Measurements from ENCODE around the gene CAPZB. TPM values are rescaled to one million over a fixed set of nuclear protein-coding genes. Genes with fewer than 3 reads are reported as not detected.

Gene CAPZB
- total and polyA plus RNA-seq, 4 donors: 230 to 297 (median 272) TPM

- Histone ChIP-seq H3K36me3 (ENCODE audit: control insufficient read depth in 1 of 2, insufficient read depth in 2 of 2, low read length in 1 of 2) (peaks cover 0 to 2% of the 10 kb centered on the region in 2 donors), H3K9me3 (ENCODE audit: control insufficient read depth, low read length) (no peaks in the 10 kb centered on the region), H3K4me3 (ENCODE audit: low read length in 2 of 2) (no peak overlapping the region), H3K27ac (ENCODE audit: low read depth in 1 of 2, low read length in 2 of 2) (no peak overlapping the region), H3K27me3 (ENCODE audit: control insufficient read depth in 1 of 2, insufficient read depth in 2 of 2, low read length in 1 of 2) (no peaks in the 10 kb centered on the region), H3K4me1 (ENCODE audit: control insufficient read depth in 1 of 2, insufficient read depth in 2 of 2, low read length in 2 of 2) (no peaks in the 10 kb centered on the region)
- ATAC-seq (ENCODE audit: low FRiP score) (peak; percentile 76), DNase-seq (peak in 1 of 2 donors; percentile 86)
- intact Hi-C loops (cut with DNase I): loop anchor here in 1 of 2 donors (10.0 kb wide), 1 partner anchor 240 kb away; no protein-coding TSS in a partner anchor
- 48 to 56% methylated on average over 12 of the region's 12 CpGs for WGBS, 2 donors
Observed at GRCh38 chr1:19344372-19344810, 140.9 kb downstream of the CAPZB start.

- DNase-seq (no peak), ATAC-seq (ENCODE audit: low FRiP score) (peak; percentile 23)
- Histone ChIP-seq H3K27me3 (ENCODE audit: control insufficient read depth in 1 of 2, insufficient read depth in 2 of 2, low read length in 1 of 2) (no peaks in the 10 kb centered on the region), H3K9me3 (ENCODE audit: control insufficient read depth, low read length) (no peaks in the 10 kb centered on the region), H3K36me3 (ENCODE audit: control insufficient read depth in 1 of 2, insufficient read depth in 2 of 2, low read length in 1 of 2) (peaks cover 0 to 2% of the 10 kb centered on the region in 2 donors), H3K4me1 (ENCODE audit: control insufficient read depth in 1 of 2, insufficient read depth in 2 of 2, low read length in 2 of 2) (no peaks in the 10 kb centered on the region), H3K4me3 (ENCODE audit: low read length in 2 of 2) (no peak overlapping the region), H3K27ac (ENCODE audit: low read depth in 1 of 2, low read length in 2 of 2) (no peak overlapping the region)
- 81 to 83% methylated on average over 20 of the region's 20 CpGs for WGBS, 2 donors
- intact Hi-C loops (cut with DNase I): loop anchor here in 1 of 2 donors (2.0 to 10.0 kb wide), 2 partner anchors 241 to 307 kb away; no protein-coding TSS in a partner anchor
Observed at GRCh38 chr1:19343617-19344350, 141.6 kb downstream of the CAPZB start.

DNA sequence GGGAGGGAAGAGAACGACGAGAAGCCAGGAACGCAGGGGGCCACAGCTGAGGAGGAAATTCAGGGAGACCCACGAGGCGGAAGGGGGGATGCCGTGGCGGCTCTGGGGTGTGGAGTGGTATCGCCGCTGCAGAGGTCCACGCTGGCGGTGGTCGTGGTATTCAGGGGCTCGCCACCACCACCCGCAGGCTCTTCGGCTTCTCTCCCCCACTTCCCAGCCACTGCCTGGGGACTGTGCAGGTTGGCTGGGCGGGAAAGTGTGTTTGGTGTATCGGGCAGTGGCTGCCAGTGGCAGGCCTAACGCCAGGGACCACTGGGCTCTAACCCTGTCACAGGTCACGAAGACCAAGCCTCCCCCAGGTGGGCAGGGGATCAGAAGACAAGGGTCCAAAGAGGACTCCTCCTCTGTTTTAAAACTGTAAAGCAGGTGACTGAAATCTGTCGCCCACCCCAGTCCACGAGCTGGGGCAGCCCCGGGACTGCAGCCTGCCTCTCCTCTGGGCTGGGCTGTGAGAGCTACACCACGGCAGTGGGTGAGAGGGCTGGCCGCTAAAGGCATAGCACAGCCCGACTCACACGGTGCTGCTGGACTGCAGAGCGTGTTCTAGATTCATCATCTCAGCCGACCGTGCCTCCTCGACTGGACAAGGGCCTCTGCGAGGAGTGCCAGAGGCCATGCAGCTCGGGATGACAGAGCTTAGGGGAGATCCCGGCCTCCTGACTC lies 142.3 kb downstream of the CAPZB start:
- no peaks in the 10 kb centered on the region for H3K9me3 ChIP-seq (ENCODE audit: control insufficient read depth, low read length)
- no peak overlapping the region for H3K27ac ChIP-seq (ENCODE audit: low read depth in 1 of 2, low read length in 2 of 2)
- intact Hi-C loops (cut with DNase I): loop anchor here in 1 of 2 donors (2.0 to 10.0 kb wide), 2 partner anchors 242 to 308 kb away; no protein-coding TSS in a partner anchor
- WGBS, 2 donors: 75 to 82% methylated on average over 30 to 33 of the region's 33 CpGs
- no peak overlapping the region for H3K4me3 ChIP-seq (ENCODE audit: low read length in 2 of 2)
- no peaks in the 10 kb centered on the region for H3K4me1 ChIP-seq (ENCODE audit: control insufficient read depth in 1 of 2, insufficient read depth in 2 of 2, low read length in 2 of 2)
- no peaks in the 10 kb centered on the region for H3K27me3 ChIP-seq (ENCODE audit: control insufficient read depth in 1 of 2, insufficient read depth in 2 of 2, low read length in 1 of 2)
- DNase-seq: no peak
- peaks cover 0 to 2% of the 10 kb centered on the region in 2 donors for H3K36me3 ChIP-seq (ENCODE audit: control insufficient read depth in 1 of 2, insufficient read depth in 2 of 2, low read length in 1 of 2)
- no peak for ATAC-seq (ENCODE audit: low FRiP score)

- DNase-seq (no peak), ATAC-seq (ENCODE audit: low FRiP score) (peak; percentile 27)
- intact Hi-C loops (cut with DNase I): loop anchor here in 1 of 2 donors (2.0 to 10.0 kb wide), 2 partner anchors 243 to 309 kb away; no protein-coding TSS in a partner anchor
- H3K27ac ChIP-seq (ENCODE audit: low read depth in 1 of 2, low read length in 2 of 2): no peak overlapping the region
- peaks cover 0 to 2% of the 10 kb centered on the region in 2 donors for H3K36me3 ChIP-seq (ENCODE audit: control insufficient read depth in 1 of 2, insufficient read depth in 2 of 2, low read length in 1 of 2)
- no peak overlapping the region for H3K4me3 ChIP-seq (ENCODE audit: low read length in 2 of 2)
- WGBS, 2 donors: 71 to 73% methylated on average over 27 of the region's 27 CpGs
- no peaks in the 10 kb centered on the region for H3K27me3 ChIP-seq (ENCODE audit: control insufficient read depth in 1 of 2, insufficient read depth in 2 of 2, low read length in 1 of 2)
- H3K9me3 ChIP-seq (ENCODE audit: control insufficient read depth, low read length): no peaks in the 10 kb centered on the region
- no peaks in the 10 kb centered on the region for H3K4me1 ChIP-seq (ENCODE audit: control insufficient read depth in 1 of 2, insufficient read depth in 2 of 2, low read length in 2 of 2)
Observed at GRCh38 chr1:19342062-19342750, 143.1 kb downstream of the CAPZB start.

GRCh38 chr1:19341201-19342061 lies 143.9 kb downstream of the CAPZB start:
- H3K9me3 ChIP-seq (ENCODE audit: control insufficient read depth, low read length): no peaks in the 10 kb centered on the region
- H3K36me3 ChIP-seq (ENCODE audit: control insufficient read depth in 1 of 2, insufficient read depth in 2 of 2, low read length in 1 of 2): peaks cover 0 to 2% of the 10 kb centered on the region in 2 donors
- H3K4me1 ChIP-seq (ENCODE audit: control insufficient read depth in 1 of 2, insufficient read depth in 2 of 2, low read length in 2 of 2): no peaks in the 10 kb centered on the region
- WGBS, 2 donors: 53 to 54% methylated on average over 25 of the region's 25 CpGs
- no peak overlapping the region for H3K27ac ChIP-seq (ENCODE audit: low read depth in 1 of 2, low read length in 2 of 2)
- DNase-seq: peak; percentile 82 to 93
- H3K4me3 ChIP-seq (ENCODE audit: low read length in 2 of 2): no peak overlapping the region
- intact Hi-C loops (cut with DNase I): loop anchor here in 1 of 2 donors (2.0 to 10.0 kb wide), 2 partner anchors 243 to 309 kb away; no protein-coding TSS in a partner anchor
- peak; percentile 73 for ATAC-seq (ENCODE audit: low FRiP score)
- no peaks in the 10 kb centered on the region for H3K27me3 ChIP-seq (ENCODE audit: control insufficient read depth in 1 of 2, insufficient read depth in 2 of 2, low read length in 1 of 2)

GRCh38 chr1:19340387-19340937 lies 144.9 kb downstream of the CAPZB start:
- DNase-seq: no peak
- Histone ChIP-seq H3K27me3 (ENCODE audit: control insufficient read depth in 1 of 2, insufficient read depth in 2 of 2, low read length in 1 of 2) (no peaks in the 10 kb centered on the region), H3K27ac (ENCODE audit: low read depth in 1 of 2, low read length in 2 of 2) (no peak overlapping the region), H3K36me3 (ENCODE audit: control insufficient read depth in 1 of 2, insufficient read depth in 2 of 2, low read length in 1 of 2) (peaks cover 0 to 2% of the 10 kb centered on the region in 2 donors), H3K9me3 (ENCODE audit: control insufficient read depth, low read length) (no peaks in the 10 kb centered on the region), H3K4me3 (ENCODE audit: low read length in 2 of 2) (no peak overlapping the region), H3K4me1 (ENCODE audit: control insufficient read depth in 1 of 2, insufficient read depth in 2 of 2, low read length in 2 of 2) (no peaks in the 10 kb centered on the region)
- intact Hi-C loops (cut with DNase I): loop anchor here in 1 of 2 donors (10.0 kb wide), 1 partner anchor 244 kb away; no protein-coding TSS in a partner anchor
- 90 to 92% methylated on average over 14 of the region's 14 CpGs for WGBS, 2 donors
- ATAC-seq (ENCODE audit: low FRiP score): no peak

GRCh38 chr1:19339214-19339861 lies 146.0 kb downstream of the CAPZB start:
- Histone ChIP-seq H3K4me1 (ENCODE audit: control insufficient read depth in 1 of 2, insufficient read depth in 2 of 2, low read length in 2 of 2) (no peaks in the 10 kb centered on the region), H3K36me3 (ENCODE audit: control insufficient read depth in 1 of 2, insufficient read depth in 2 of 2, low read length in 1 of 2) (no peaks in the 10 kb centered on the region), H3K27me3 (ENCODE audit: control insufficient read depth in 1 of 2, insufficient read depth in 2 of 2, low read length in 1 of 2) (no peaks in the 10 kb centered on the region), H3K9me3 (ENCODE audit: control insufficient read depth, low read length) (no peaks in the 10 kb centered on the region), H3K4me3 (ENCODE audit: low read length in 2 of 2) (no peak overlapping the region), H3K27ac (ENCODE audit: low read depth in 1 of 2, low read length in 2 of 2) (no peak overlapping the region)
- 79 to 84% methylated on average over 19 of the region's 19 CpGs for WGBS, 2 donors
- ATAC-seq (ENCODE audit: low FRiP score): no peak
- intact Hi-C loops (cut with DNase I): no loop called here
- DNase-seq: no peak

Data from aorta (tissue), 5 donors.